Muscle of arm (tissue), 12 donors: Measurements from ENCODE around the gene PRICKLE1. TPM values are rescaled to one million over a fixed set of nuclear protein-coding genes. Genes with fewer than 3 reads are reported as not detected.

ENCODE experiments used
- DNase-seq: peaks from one replicate; pipeline ENCODE4 v3.0.0-alpha.2; 2013
- polyA plus RNA-seq, 12 donors: library from polyadenylated mRNA; unstranded; fragments of 120-200 nt; gene quantifications; one replicate each; pipeline ENCODE4 v1.2.1, GENCODE V29; 2013; ENCODE audit not compliant: insufficient read length in 12 of 12

Gene PRICKLE1
- polyA plus RNA-seq, 12 donors: 17.6 to 38.4 (median 26.9) TPM; not detected in 1

- no peak for DNase-seq
These were observed 127.1 kb downstream of the PRICKLE1 start for GRCh38 chr12:42462486-42462885.

GRCh38 chr12:42459336-42459847 lies 130.2 kb downstream of the PRICKLE1 start:
- DNase-seq: no peak

DNA sequence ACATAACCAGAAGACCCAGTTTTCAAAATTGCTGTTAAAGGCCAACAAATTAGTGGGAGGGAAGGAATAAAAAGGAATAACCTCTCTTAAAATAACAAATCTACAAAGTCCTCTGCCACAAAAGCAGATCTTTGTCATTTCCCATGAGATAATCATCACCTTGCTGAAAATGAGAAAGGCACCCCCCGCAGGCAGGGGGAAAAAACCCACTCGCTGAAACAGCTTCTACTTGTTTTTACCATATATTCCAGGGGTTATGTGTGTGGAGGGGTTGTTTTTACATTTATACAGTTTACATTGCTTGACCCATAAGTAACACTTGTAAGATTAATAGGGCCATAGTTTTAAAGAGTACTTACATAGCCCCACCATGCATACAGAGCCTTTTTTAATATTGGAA lies 131.0 kb downstream of the PRICKLE1 start:
- DNase-seq: no peak

DNA sequence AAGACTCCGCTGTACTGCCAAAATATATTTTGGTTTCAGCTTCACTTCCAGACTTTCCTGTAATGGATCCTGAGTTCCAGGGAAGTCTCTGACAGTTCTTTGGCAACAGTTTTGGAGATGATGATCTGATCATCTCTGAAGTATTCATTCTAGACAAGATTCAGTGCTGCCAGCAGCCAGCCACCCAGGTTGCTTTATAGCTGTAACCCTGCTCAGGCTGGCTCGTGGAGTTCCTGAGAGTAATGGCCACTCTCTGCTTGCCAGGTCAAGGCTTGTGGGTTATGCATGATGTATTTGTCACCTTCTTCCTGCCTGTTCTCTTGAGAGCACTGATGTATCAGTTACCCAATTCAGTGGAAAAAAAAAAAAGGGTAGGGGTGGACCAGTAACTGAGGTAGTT lies 139.3 kb downstream of the PRICKLE1 start:
- DNase-seq: no peak

DNA sequence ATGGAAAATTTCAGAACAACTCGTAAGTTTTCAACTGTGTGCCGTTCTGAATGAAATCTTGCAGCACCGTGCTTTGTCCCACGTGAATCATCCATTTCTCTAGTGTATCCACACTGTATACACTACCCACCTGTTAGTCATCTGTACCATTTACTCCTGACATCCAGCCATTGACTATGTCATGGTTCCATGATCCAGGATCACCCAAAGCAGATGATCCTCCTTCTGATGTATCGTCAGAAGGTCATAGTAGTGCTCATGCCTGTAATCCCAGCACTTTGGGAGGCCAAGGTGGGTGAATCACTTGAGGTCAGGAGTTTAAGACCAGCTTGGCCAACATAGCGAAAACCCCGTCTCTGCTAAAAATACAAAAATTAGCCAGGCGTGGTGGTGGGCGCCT lies 140.7 kb downstream of the PRICKLE1 start:
- no peak for DNase-seq

DNA sequence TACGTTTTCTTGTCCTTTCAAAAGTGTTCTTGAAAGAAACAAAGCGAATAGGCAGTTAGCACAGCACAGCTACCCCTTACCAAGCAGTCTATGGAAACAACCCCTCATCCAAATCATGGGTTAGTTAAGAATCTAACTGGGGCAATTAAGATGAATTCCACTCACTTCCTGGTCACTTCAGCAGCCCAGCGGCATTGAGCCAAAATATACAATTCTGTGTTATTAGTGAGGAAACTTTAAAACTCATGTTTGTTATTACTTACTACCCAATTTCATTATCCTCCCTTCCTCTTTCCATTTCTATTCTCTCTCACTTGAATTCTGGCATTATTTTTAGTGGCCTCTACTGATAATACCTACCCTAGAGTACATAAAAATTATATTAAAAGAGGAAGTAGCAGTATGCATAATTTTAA lies 142.2 kb downstream of the PRICKLE1 start:
- DNase-seq: no peak

DNA sequence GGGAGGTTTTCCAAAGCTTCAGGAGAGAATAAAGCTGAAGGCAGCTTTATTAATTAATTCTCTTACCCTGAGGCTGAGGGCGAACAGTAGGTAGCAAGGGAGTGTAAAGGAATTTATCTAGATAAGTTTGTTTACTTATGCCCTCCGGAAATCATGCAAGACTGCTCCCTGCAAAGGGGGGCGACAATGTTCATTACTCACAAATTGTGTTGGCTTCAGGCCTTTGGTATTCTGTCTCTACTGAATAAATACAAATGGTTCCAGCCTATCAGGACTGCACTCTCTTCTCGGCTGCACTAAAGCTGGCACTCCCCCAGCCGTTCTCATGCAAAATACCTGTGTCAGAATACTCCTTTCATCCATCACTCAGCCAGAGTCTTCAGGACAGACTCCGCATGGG lies 142.8 kb downstream of the PRICKLE1 start:
- DNase-seq: no peak

GRCh38 chr12:42445891-42446290 lies 143.7 kb downstream of the PRICKLE1 start:
- no peak for DNase-seq

DNA sequence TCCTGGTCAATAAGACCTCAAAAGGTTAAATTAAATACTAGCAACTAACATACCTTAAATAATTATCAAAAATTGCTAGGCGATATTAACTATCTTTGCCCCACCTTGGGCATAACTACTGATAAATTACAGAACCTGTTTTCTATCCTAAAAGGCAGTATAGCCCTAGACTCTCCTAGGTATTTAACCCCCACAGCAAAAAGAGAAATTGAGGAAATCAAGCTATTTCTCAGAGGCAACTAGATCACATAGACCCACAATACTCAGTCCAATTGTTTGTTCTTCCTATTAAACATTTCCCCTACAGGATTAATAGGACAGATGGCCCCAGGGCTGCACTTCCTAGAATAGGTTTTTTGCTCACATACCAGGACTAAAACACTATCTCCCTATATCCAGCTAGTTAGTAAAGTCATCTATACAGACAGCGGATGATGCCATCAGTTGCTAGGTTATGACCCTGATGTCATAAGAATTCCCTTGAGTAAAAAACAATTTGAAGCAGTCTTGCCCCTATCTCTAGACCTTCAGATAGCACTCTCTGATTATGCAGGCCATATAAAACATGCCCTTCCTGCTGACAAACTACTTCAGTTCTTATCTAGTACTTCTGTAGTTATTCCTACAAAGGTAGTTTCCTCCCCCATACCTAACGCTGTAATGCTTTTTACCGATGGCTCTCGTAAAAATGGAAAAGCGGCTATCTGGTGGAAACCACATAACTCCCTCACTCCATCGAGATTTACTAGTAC lies 145.2 kb downstream of the PRICKLE1 start:
- no peak for DNase-seq

DNA sequence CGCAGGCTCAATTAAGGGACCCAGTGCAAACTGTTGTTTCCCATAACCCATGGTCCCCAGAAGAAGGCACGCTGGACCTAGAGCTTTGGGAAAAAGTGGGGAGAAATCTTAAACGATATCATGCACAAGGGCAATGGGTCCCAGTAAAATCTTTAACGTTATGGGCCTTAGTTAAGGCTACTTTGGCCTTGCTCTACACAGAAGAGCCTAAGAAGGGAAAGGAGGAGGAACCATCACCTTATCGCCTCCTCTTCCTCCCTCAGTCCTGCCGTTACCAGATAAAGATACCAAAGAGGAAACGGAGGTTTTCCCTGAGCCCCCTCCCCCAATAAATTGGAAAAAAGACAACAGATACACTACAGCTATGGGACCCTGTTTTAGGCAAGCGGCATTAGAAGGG lies 146.7 kb downstream of the PRICKLE1 start:
- no peak for DNase-seq

- no peak for DNase-seq
These were observed 147.2 kb downstream of the PRICKLE1 start for GRCh38 chr12:42442311-42442759.

DNA sequence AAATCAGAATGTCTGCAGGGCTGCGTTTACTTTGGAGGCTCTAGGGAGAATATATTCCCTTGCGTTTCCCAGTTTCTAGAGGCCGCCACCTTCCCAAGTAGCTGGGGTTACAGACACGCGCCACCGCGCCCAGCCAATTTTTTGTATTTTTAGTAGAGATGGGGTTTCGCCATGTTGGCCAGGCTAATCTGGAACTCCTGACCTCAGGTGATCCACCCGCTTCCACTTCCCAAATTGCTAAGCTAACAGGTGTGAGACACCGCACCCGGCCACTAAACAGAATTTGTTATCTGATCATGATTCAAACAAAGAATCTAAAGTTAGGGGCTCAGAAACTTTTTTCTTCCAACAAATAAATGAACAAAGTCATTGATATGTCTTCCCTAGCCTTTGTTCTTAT lies 148.9 kb downstream of the PRICKLE1 start:
- no peak for DNase-seq

- no peak for DNase-seq
These were observed 156.9 kb downstream of the PRICKLE1 start for GRCh38 chr12:42432517-42433140.

DNA sequence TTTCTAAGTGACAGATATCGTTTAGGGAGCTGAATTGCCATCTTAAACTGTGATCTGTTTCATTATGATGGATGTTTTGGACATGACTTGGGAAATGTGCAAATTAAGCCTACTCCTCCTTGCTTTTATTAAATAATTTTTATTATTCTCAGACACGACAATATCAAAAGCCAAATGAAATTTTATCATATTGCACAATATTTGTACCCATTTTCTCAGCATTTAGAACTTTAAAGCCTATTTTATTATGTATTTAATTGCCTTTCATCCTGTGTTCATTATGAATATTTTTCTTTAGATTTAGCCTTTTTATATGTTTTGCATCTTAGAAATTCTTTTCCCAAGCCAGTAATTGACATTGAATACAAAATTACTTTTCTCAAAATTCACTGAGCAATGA lies 160.7 kb downstream of the PRICKLE1 start:
- DNase-seq: no peak

DNA sequence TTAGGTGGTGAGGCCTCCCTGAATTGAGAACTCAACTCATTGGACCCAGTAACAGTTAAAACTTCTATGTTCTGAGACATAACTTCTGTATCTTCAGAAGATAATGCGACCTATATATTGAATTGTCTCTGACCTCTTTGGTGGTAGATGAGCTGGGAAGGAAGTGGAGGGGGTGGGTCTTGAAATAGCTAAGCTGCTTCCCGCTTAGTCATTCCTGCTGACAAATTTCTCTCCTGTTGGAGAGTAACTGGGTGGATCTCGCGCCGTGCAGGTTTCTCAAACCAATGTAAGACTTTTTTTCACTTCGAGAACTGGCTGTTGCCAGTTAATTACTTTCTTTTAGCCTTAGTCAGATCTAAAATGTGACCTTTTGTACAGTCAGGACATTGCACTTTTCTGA lies 162.8 kb downstream of the PRICKLE1 start:
- no peak for DNase-seq

DNA sequence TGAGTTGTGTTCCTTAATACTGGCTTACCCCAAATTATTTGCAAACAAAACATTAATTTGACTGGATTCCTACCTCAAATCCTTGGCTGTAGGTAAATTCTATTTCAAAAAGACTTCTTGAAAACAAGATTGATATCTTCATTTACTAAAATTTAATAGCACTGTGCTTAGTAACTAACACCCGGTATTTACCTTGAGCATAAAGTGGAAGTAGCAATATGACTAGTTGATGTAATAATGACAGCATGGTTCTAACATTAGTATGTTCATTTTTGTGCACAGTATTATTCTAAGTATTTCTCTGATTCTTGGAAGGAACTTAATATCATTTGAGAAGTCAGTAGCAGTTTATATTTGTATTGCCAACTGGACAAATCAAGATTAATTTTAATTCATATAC lies 166.8 kb downstream of the PRICKLE1 start:
- DNase-seq: no peak

DNA sequence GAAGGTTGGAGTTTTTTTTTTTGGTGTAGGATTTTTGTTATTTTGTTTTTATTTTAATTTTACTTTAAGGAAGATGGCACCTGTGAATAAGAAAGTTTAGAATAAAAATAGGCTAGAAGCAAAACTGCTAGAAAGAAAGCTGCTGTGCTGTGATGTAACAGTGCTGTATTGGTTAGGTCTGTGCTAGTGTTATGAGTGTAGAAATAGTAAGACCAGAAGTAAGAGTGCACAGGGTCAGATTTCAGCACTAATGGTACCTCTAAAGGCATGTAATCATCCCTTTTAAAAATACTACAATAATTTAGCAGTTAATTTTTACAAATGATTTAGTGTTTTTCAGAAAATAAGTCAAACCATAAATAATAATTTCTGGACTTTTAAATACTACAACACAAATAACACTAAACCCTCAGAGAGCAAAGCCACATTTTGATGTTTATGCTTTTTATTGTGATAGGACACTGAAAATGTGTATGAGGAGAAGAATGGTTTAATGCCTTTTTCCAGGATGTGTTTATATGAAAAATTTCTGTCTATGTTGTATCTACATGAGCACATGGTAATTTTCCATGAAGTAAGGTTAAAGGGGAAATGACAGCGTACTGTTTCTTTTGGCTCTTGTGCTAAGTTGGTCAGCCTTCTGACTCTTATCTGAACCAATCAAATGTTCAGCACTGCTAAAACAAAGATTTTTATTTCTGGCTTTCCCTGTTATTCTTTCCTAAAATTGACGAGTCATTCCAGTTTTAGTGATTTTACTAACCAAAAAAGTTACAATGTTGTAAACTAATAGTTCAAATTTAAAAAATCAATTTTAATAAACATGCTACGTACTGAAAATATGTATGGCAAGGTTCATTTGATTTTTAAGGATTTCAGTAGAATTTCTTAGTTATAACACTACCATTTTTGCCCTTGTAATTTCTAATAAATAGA lies 167.4 kb downstream of the PRICKLE1 start:
- DNase-seq: peak; percentile 24

DNA sequence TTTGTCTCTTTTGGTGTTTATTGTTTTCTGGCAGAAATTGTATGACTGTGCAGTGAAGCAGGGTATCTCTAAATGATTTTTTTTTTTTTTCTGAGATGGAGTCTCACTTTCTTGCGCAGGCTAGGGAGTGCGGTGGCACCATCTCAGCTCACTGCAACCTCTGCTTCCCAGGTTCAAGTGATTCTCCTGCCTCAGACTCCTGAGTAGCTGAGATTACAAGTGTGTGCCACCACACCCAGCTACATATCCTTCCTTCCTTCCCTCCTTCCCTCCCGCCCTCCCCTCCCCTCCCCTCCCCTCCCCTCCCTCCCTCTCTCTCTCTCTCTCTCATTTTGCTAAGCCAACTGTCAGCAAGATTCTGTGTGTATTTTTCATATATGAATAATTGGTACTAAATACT lies 169.2 kb downstream of the PRICKLE1 start:
- no peak for DNase-seq

DNA sequence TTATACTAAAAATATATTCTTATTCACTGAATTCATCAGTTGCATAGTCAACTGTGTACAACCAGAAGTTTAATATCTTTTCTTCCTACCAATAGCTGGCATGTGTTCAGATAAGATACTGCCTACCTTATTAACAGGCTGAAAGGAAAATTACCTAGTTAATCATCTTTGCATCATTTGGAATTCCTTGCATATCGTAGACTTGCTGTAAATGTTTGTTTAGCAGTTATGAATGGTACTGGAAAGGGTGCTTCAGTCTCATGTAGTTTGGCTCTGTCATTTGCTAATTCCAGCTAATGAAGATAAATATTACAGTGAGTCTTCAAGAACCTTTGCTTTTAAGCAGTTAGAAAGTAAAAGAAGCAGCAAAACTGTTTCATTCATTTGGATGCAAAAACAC lies 179.2 kb downstream of the PRICKLE1 start:
- no peak for DNase-seq

DNA sequence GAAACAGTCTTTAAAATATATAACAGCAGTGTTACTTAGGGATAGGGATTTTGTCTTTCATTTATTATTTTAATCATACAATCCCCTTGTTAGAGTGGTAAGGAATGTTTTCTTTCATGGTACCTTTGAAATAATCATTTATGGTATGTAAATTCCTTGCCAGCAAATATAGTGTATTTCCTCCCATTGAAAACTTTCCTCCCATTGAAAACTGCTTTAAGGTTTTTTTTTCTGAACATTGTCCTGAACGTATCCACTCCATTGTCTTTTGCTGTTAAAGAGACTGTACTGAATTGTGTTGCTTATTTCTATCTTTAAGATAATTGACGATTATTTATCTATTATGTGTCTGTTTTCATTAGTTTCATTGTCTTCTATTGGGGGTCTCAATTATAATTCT lies 180.1 kb downstream of the PRICKLE1 start:
- no peak for DNase-seq

DNA sequence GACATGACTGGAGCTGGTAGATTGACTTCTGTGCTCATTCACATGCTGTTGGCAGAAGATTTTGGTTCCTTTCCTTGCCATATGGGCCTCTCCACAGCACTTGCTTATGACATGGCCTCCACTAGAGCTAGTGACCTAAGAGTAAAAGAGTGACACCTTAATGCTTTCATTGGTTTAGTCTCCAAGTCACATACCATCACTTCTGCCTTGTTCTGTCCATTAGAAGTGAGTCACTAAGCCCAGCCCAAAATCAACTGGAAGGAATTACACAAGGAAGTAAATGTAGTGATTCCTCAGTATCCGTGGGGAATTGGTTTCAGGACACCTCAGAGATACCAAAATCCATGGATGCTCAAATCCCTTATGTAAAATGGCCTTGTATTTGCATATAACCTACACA lies 182.2 kb downstream of the PRICKLE1 start:
- no peak for DNase-seq
